Measurements from ENCODE around the gene RPLP2.

DNA sequence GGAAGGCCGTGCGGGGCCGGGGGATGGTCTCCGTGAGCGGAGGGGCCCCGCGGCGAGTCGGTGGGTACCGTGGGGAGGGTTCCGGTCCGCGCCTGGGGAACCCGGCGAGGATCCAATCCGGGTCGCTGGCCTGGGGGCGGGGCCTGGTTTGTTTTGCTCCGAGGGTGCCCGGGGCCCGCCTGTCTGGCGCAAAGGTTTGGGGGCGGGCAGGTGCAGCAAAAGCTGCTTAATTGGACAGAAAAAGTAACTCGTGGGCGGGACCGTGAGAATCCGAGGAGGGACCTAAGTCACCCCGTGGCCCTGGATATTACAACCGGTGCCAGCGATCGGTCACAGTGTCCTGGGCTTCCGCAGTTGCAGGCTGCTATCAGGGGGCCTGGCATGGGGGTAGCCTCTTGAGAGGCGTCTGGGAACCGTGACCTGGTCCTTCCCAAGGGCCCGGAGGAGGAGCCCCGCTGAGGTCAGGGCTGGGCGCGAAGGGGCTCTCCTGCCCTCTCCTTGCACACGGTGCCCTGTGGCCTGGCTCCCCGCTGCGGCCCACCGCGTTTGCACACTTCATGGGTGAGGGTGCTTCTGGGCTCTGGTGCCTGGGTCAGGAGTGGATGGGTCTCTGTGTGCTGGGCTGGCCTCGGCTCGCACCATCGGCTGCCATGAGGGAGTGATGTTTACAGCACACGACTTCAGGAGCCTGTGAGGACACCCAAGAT, 10.3 kb downstream of the RPLP2 start:
- TF ChIP-seq, protein P1, sequence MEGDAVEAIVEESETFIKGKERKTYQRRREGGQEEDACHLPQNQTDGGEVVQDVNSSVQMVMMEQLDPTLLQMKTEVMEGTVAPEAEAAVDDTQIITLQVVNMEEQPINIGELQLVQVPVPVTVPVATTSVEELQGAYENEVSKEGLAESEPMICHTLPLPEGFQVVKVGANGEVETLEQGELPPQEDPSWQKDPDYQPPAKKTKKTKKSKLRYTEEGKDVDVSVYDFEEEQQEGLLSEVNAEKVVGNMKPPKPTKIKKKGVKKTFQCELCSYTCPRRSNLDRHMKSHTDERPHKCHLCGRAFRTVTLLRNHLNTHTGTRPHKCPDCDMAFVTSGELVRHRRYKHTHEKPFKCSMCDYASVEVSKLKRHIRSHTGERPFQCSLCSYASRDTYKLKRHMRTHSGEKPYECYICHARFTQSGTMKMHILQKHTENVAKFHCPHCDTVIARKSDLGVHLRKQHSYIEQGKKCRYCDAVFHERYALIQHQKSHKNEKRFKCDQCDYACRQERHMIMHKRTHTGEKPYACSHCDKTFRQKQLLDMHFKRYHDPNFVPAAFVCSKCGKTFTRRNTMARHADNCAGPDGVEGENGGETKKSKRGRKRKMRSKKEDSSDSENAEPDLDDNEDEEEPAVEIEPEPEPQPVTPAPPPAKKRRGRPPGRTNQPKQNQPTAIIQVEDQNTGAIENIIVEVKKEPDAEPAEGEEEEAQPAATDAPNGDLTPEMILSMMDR (IDR thresholded peaks at IDR 0.05) = no peak
- TF ChIP-seq EZH2 (IDR thresholded peaks at IDR 0.05; ENCODE audit: borderline replicate concordance, insufficient read depth, low read depth, low read length, poor library complexity, severe bottlenecking) = no peak
